Activated T-helper 2 cell treated with anti-CD3 and anti-CD28 coated beads, Interferon-gamma antibody, Interleukin-2, Interleukin-4, amounts not matched to agents 10 μg/mL and 5 μg/mL and 100 μg/mL, durations not matched to agents 14 hours and 24 hours and 36 hours (primary cell): ENCODE data around the gene ANAPC1. TPM values are rescaled to one million over a fixed set of nuclear protein-coding genes. Genes with fewer than 3 reads are reported as not detected.
A peak's percentile ranks its signal among the peaks of the same experiment; 100 is the strongest.

Experiments
- DNase-seq: peaks from one replicate; pipeline ENCODE4 v3.0.0; 2021; ENCODE audit warnings: low spot score
- H3K27ac Mint-ChIP-seq: one replicate; pipeline ENCODE4 v1.8.0; 2021; ENCODE audit warnings: mixed read lengths
- H3K27me3 Mint-ChIP-seq: one replicate; pipeline ENCODE4 v1.8.0; 2021; ENCODE audit warnings: low read depth, mixed read lengths
- H3K36me3 Mint-ChIP-seq: one replicate; pipeline ENCODE4 v1.8.0; 2021; ENCODE audit warnings: low read depth, mixed read lengths
- H3K4me1 Mint-ChIP-seq: one replicate; pipeline ENCODE4 v1.8.0; 2021; ENCODE audit warnings: low read depth, mixed read lengths
- H3K4me3 Mint-ChIP-seq: one replicate; pipeline ENCODE4 v1.8.0; 2021; ENCODE audit warnings: low read depth, mild to moderate bottlenecking, moderate library complexity, mixed read lengths
- H3K9me3 Mint-ChIP-seq: one replicate; pipeline ENCODE4 v1.8.0; 2021; ENCODE audit warnings: mixed read lengths
- intact Hi-C: fragments of 100-400 bp; cut with micrococcal nuclease; formaldehyde crosslinking; loops from one replicate; pipeline ENCODE4 v1.15.1; 2023
- total RNA-seq: library from RNA; stranded (reverse); gene quantifications from 2 replicates; pipeline ENCODE4 v1.2.3, GENCODE V29; 2022

The ANAPC1 gene, protein sequence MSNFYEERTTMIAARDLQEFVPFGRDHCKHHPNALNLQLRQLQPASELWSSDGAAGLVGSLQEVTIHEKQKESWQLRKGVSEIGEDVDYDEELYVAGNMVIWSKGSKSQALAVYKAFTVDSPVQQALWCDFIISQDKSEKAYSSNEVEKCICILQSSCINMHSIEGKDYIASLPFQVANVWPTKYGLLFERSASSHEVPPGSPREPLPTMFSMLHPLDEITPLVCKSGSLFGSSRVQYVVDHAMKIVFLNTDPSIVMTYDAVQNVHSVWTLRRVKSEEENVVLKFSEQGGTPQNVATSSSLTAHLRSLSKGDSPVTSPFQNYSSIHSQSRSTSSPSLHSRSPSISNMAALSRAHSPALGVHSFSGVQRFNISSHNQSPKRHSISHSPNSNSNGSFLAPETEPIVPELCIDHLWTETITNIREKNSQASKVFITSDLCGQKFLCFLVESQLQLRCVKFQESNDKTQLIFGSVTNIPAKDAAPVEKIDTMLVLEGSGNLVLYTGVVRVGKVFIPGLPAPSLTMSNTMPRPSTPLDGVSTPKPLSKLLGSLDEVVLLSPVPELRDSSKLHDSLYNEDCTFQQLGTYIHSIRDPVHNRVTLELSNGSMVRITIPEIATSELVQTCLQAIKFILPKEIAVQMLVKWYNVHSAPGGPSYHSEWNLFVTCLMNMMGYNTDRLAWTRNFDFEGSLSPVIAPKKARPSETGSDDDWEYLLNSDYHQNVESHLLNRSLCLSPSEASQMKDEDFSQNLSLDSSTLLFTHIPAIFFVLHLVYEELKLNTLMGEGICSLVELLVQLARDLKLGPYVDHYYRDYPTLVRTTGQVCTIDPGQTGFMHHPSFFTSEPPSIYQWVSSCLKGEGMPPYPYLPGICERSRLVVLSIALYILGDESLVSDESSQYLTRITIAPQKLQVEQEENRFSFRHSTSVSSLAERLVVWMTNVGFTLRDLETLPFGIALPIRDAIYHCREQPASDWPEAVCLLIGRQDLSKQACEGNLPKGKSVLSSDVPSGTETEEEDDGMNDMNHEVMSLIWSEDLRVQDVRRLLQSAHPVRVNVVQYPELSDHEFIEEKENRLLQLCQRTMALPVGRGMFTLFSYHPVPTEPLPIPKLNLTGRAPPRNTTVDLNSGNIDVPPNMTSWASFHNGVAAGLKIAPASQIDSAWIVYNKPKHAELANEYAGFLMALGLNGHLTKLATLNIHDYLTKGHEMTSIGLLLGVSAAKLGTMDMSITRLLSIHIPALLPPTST (N-terminal part only)
- total RNA-seq = 115 and 121 TPM in 2 replicates

DNA sequence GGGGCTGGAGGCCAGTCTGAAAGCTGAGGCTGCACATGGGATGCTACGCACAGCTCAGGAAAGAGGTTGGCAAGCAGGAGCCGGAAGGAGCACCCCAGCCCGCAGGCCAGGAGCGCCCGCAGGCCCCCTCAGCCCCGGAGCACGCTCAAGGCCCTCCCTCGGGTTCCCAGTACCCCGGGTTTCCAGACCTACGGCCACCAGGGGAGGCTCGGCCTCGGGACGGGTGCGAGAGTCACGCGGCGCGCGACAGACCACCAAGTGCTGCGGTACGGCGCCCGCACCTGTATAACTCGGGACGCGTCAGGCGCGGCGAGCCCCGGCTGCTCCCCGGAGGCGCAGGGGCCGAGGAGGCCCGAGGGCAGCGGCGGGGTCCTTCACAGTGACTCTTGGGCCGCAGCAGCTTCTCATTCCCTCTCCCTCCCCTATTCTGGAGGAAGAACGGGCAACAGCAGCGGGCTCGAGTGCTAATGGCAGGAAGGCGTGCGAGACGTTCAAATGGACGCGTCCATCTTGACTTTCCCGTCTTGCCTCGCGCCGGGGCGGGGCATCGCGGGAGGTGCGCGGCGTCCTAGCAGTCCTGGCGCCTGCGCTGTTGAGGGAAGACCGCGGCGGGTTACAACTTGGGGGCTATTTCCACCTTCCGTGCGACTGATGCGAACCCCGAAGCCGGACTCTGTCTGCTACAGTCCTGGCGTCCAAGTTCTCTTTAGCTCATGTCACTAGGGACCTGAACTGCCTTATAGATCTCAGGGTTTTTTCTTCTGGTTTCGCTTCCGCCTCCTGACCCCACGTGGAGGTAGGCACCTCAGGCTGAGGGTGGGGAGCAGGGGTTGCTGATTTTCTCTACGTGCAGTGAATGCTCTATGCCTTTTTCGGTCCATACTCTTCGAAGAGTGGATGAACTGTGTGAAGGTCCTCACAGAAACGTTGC lies at the start of gene ANAPC1:
TSS of gene ANAPC1 (minus strand) at position 533 of the 931 bp plus-strand sequence. CDS start 3,368 bp downstream, outside the sequence.
- intact Hi-C loops = loop anchor here (1.0 to 10.0 kb wide), 5 partner anchors 164 to 698 kb away; partner anchors contain the start of genes CHCHD5, ZC3H6 and ZC3H8
- Mint-ChIP-seq H3K4me3 (peak within 1 kb of the TSS; percentile 93), H3K36me3 (peaks cover 19% of the 10 kb centered on the region), H3K4me1 (peaks cover 7% of the 10 kb centered on the region), H3K27me3 (no peaks in the 10 kb centered on the region), H3K27ac (peak within 1 kb of the TSS; percentile 90), H3K9me3 (no peaks in the 10 kb centered on the region)
- peak; percentile 84 for DNase-seq

DNA sequence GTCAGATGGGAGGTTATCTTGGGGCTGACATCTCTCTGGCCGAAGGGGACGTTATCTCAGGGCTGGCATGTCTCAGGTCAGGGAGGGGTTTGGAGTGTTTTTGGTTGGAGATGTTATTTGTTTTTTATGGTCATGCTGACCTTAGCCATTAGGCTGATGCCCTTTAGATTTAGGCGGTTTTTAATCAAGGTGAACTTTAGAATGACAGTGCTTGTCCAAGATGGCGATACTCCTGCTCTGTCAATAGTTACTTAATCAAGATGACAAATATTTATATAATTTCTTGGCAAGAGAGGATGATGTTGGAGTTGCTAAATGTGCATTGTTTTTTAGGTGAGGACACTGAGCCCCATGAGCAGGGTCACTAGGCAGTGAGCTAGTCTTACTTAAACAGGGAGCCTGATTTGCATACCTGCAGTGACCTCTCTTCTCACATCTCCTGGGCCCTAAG lies 48.9 kb upstream of the ANAPC1 start:
- no peaks in the 10 kb centered on the region for H3K9me3 Mint-ChIP-seq
- H3K36me3 Mint-ChIP-seq = no peaks in the 10 kb centered on the region
- peaks cover 10% of the 10 kb centered on the region for H3K4me1 Mint-ChIP-seq
- H3K27me3 Mint-ChIP-seq = peaks cover 13% of the 10 kb centered on the region
- DNase-seq = no peak
- H3K27ac Mint-ChIP-seq = no peak overlapping the region
- H3K4me3 Mint-ChIP-seq = no peak overlapping the region
- intact Hi-C loops = loop anchor here (5.0 kb wide), 1 partner anchor 49 kb away; no protein-coding TSS in a partner anchor

DNA sequence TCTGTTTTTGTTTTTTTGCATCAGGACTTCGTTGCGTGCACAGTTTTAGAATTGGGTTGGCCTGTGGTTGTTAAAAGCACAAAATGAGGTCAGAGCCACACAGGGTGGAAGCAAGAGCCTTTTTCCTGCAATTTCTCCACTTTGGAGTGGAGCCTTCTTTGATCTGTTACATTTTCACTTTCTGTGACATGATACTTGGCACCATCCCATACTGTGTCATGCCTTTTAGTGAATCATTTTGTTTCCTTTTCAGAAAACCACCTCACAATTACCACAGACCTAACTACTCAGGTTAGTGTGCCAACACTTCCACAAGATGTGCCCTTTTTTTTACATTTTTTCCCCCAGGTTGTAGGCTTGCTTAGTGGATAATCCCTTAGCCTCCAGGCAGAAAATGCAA lies 46.9 kb upstream of the ANAPC1 start:
- DNase-seq = no peak
- H3K36me3 Mint-ChIP-seq = no peaks in the 10 kb centered on the region
- H3K9me3 Mint-ChIP-seq = no peaks in the 10 kb centered on the region
- intact Hi-C loops = loop anchor here (5.0 kb wide), 1 partner anchor 51 kb away; no protein-coding TSS in a partner anchor
- H3K4me3 Mint-ChIP-seq = no peak overlapping the region
- H3K27ac Mint-ChIP-seq = peak overlapping the region; percentile 48
- peaks cover 10% of the 10 kb centered on the region for H3K4me1 Mint-ChIP-seq
- H3K27me3 Mint-ChIP-seq = peaks cover 12% of the 10 kb centered on the region

DNA sequence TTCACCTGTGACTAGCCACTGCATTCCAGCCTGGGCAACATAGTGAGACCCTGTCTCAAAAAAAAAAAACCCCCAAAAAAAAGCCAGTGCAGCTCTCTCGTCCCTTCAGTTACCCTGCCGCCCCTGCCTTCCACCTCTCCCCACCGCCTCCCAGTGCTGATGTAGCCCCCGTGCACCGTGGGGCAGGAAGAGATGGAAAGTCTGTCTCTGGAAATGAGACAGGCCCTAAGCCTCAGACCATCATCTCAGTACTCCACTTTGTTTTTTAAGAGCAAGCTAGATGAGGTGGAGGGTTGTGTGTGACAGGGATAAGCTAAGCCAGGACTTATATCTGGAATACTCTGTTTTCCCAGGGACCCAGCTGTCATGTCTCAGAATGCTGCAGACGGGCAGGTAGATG lies 46.4 kb upstream of the ANAPC1 start:
- Mint-ChIP-seq H3K4me1 (peaks cover 10% of the 10 kb centered on the region), H3K9me3 (no peaks in the 10 kb centered on the region), H3K27me3 (peaks cover 11% of the 10 kb centered on the region), H3K27ac (no peak overlapping the region), H3K36me3 (no peaks in the 10 kb centered on the region), H3K4me3 (no peak overlapping the region)
- intact Hi-C loops = loop anchor here (5.0 kb wide), 1 partner anchor 52 kb away; no protein-coding TSS in a partner anchor
- DNase-seq = no peak

DNA sequence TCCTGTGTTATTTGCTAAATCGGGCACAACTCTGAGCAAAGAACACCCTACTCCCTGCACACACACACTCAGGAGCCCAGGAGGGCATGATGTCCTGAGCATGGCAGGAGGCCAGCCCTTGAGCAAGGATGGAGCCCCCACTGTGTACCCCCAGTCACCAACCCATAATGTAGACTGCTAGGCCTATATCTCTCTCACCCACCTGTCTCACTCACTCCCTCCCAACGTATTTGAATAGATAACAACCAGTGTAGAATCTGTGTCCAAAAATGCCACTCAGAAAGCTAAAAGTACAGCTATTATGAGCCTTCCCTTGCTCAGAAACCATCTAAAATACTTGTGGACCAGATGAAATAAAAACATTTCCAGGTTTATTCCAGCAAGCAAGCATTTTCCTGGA lies 43.7 kb upstream of the ANAPC1 start:
- DNase-seq = no peak
- intact Hi-C loops = no loop called here
- H3K4me1 Mint-ChIP-seq = peaks cover 14% of the 10 kb centered on the region
- H3K36me3 Mint-ChIP-seq = no peaks in the 10 kb centered on the region
- H3K27me3 Mint-ChIP-seq = no peaks in the 10 kb centered on the region
- H3K9me3 Mint-ChIP-seq = no peaks in the 10 kb centered on the region
- no peak overlapping the region for H3K4me3 Mint-ChIP-seq
- no peak overlapping the region for H3K27ac Mint-ChIP-seq

DNA sequence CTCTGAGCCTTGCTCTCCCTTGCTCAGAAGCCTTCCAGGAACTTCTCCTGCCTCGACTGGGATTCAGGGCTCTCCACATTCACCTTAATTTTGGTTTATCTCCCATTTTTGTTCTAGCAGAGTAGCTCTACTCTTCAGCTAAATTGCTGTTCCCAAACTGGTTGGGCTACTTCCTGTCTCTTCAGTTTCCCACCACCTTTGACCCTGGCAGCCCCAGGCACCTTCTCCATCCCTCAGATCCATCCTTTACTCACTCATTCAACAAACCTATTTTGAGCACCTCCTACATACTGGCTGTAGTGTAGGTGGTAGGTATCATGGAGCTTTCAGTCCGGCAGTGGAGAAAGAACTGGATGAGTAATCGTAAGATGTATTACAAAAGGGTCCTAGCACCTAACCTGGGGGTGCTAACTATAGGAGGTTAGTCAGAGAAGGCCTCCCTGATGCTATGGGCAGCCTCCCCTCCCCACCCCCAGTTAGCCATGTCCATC lies 40.7 kb upstream of the ANAPC1 start:
- Mint-ChIP-seq H3K4me1 (peaks cover 4% of the 10 kb centered on the region), H3K9me3 (no peaks in the 10 kb centered on the region), H3K27ac (no peak overlapping the region), H3K36me3 (no peaks in the 10 kb centered on the region), H3K4me3 (no peak overlapping the region), H3K27me3 (no peaks in the 10 kb centered on the region)
- intact Hi-C loops = no loop called here
- DNase-seq = no peak

DNA sequence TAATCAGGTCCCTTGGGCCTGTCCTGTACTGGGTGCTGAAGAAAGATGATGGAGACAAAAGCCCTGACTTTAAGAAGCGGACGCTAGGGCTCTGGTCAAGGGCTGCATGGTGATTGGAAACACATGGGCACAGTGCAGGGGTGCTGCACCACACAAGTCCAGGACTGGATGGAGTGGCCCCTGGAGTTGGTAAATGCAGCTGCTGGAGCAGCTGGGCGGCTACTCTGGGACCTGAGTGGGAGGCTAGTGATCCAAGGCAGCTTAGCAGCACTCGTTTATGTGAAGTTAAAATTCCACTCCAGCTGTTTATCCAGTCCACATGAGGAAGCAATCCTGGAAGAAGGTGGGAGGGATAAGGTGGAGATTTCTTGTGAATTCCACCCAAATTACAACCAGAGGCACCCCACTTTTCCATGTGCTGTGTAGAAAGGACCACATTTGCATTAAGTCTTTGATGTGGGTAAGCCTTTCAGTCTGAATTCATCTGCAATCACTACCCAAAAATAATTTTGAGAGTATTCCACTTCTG lies 39.3 kb upstream of the ANAPC1 start:
- no peak overlapping the region for H3K27ac Mint-ChIP-seq
- no peaks in the 10 kb centered on the region for H3K36me3 Mint-ChIP-seq
- no peak for DNase-seq
- peaks cover 2% of the 10 kb centered on the region for H3K27me3 Mint-ChIP-seq
- no peaks in the 10 kb centered on the region for H3K9me3 Mint-ChIP-seq
- H3K4me1 Mint-ChIP-seq = peaks cover 4% of the 10 kb centered on the region
- H3K4me3 Mint-ChIP-seq = no peak overlapping the region
- intact Hi-C loops = no loop called here

DNA sequence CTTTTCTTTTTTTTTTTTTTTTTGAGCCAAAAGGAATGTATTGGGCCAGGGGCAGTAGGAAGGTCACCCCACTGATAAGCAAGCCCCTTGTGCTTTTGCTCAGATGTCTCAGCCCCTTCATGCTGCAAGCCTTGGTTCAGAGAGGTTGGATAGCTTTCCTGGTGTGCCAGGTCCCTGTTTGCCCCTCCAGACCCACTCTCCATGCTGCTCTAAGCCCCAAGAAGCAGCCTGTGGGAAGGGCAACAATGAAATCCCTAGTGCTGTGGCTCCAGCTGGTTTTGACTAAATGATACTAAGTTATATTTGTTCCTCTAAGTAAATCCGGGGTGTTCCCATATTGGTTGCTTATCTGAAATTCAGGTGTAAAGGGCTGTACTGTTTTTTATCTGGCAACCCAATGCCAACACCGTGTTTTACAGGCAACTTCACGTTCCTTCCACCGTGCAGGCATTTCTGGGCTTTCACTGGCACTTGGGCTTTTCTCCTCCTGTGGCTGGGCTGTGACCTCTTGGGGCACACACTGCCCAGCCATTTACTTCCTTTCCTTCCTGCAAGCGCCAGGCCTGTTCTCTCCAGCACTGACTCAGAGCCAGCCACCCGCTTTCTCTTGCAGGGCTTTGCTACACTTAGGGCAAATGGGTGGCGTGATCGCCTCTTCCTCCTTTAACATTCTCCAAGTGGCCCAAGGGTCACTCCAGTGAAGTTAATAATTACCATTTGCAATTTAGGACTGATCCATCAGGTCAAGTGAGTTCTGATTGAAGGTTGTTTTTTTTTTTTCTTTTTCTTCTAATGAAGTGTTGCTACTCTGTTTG lies 36.0 kb upstream of the ANAPC1 start:
- H3K4me3 Mint-ChIP-seq = no peak overlapping the region
- H3K27ac Mint-ChIP-seq = no peak overlapping the region
- H3K4me1 Mint-ChIP-seq = peaks cover 4% of the 10 kb centered on the region
- H3K36me3 Mint-ChIP-seq = no peaks in the 10 kb centered on the region
- H3K9me3 Mint-ChIP-seq = no peaks in the 10 kb centered on the region
- no peak for DNase-seq
- peaks cover 5% of the 10 kb centered on the region for H3K27me3 Mint-ChIP-seq
- intact Hi-C loops = no loop called here

DNA sequence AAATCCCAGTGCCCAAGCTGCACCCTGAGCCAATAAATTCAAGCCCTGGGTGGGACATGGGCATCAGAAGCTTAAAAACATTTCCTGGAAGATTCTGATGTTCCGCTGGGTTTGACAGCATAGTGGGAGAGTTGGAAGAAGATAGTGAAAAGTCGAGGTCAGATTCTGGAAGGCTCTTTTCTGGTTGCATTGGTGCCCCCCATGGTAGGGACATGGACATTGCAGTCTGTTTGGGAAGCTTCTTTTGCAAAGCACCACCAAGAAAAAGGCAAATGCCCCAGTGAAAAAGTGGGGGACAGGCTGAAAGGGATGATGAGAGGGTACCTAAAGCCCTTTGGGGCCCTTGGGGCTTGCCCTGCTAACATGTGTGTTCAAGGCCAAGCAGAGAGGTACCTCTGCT lies 35.4 kb upstream of the ANAPC1 start:
- no peaks in the 10 kb centered on the region for H3K4me1 Mint-ChIP-seq
- no peak overlapping the region for H3K4me3 Mint-ChIP-seq
- H3K36me3 Mint-ChIP-seq = no peaks in the 10 kb centered on the region
- H3K9me3 Mint-ChIP-seq = no peaks in the 10 kb centered on the region
- no peak for DNase-seq
- intact Hi-C loops = no loop called here
- H3K27ac Mint-ChIP-seq = no peak overlapping the region
- H3K27me3 Mint-ChIP-seq = peaks cover 5% of the 10 kb centered on the region

DNA sequence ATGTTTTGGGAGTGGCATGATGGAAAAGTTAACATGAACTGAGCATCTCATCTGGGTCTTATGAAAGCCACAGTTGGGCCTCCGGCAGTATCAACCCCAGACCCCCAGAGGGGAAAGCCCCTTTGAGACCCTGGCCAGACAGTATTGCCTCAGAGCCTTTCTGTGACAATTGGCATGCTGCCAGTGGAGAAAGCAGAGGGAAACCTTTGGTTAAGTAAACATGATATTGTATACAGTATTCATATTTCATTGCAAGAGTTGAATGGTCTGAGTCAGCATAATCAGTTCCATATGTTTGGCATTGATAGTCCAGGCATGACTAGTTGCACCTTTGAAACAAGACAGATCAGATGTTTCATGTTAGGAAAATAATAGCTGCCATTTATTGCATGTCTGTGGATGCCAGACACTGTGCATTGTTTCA lies 34.4 kb upstream of the ANAPC1 start:
- Mint-ChIP-seq H3K27ac (no peak overlapping the region), H3K9me3 (no peaks in the 10 kb centered on the region), H3K27me3 (peaks cover 5% of the 10 kb centered on the region), H3K36me3 (no peaks in the 10 kb centered on the region), H3K4me3 (no peak overlapping the region), H3K4me1 (no peaks in the 10 kb centered on the region)
- intact Hi-C loops = no loop called here
- DNase-seq = no peak

DNA sequence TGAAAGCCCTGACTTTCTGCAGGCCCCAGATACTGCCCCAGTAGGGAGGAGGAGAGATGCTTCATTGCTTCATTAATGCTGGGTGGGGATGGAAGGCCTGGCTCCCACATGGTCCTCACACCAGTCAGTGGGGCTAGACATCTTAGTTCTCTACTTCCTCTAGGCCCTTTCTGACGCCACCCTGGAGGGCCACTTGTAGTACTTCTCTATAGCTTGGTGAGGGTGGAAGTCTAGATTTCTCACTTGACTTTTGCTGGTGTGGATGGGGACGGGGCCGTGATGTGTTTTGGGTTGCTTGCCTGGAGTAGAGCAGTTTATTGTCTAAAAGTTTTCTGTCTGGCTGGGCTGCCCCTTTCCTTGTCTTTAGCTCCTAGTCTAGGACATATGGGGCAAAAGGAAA lies 33.1 kb upstream of the ANAPC1 start:
- Mint-ChIP-seq H3K9me3 (no peaks in the 10 kb centered on the region), H3K4me3 (no peak overlapping the region), H3K4me1 (no peaks in the 10 kb centered on the region), H3K36me3 (no peaks in the 10 kb centered on the region), H3K27ac (no peak overlapping the region), H3K27me3 (peaks cover 5% of the 10 kb centered on the region)
- DNase-seq = no peak
- intact Hi-C loops = no loop called here
